Fibroblast of lung (primary cell): ENCODE results near the gene TMPRSS9.

Source experiments
- CTCF ChIP-seq, 2 donors: IDR thresholded peaks in 1 of 2; conservative IDR thresholded peaks in 1 of 2; 1 replicate in 1 of 2; 2 replicates in 1 of 2; pipeline ENCODE4 v1.5.1; 2011 to 2012; ENCODE audit warnings: low read length in 2 of 2, control low read depth in 1 of 2, inconsistent platforms in 1 of 2, low read depth in 1 of 2, mild to moderate bottlenecking in 1 of 2
- EZH2 ChIP-seq: IDR thresholded peaks from 2 replicates; pipeline ENCODE4 v1.5.1; 2012; ENCODE audit warnings: low read length, control low read depth, mild to moderate bottlenecking; ENCODE audit errors: missing control alignments

DNA sequence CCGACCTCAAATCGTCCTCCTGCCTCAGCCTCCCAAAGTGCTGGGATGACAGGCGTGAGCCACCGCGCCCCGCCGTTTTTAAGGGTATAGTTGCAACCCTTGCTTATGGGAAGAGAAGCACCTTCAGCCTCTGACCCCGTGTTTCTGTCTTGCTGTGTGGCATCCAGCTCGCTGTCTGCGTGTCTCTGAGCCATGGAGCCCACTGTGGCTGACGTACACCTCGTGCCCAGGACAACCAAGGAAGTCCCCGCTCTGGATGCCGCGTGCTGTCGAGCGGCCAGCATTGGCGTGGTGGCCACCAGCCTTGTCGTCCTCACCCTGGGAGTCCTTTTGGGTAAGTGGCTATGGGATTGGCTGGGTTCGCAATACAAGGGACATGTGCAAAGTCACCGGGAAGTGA is 29.5 kb downstream of the TMPRSS9 start:
- TF ChIP-seq EZH2 (no peak), CTCF (conservative IDR thresholded peaks at IDR 0.05 in 1 of 2, IDR thresholded peaks at IDR 0.05 in 1 of 2; ENCODE audit: low read depth in 1 of 2, low read length in 2 of 2) (no peak)
